A673 (cell line): Measurements from ENCODE around the gene IRF2. TPM values are rescaled to one million over a fixed set of nuclear protein-coding genes. Genes with fewer than 3 reads are reported as not detected.

Source experiments
- BruUV-seq: library from RNA; stranded (reverse); fragments of 400-500 nt; replicated peaks from 2 replicates; lab custom pipeline; 2021; lab: Mats Ljungman, UMichigan
- CTCF ChIA-PET: fragments of 300-600 bp; sonication (Branson Sonifier 250); formaldehyde crosslinking; loops from one replicate; lab custom pipeline; 2022; ENCODE audit warnings: antibody characterized with exemption; lab: Charles Lee
- POLR2A ChIA-PET: fragments of 300-600 bp; sonication (Branson Sonifier 250); formaldehyde crosslinking; loops from one replicate; lab custom pipeline; 2022; ENCODE audit warnings: antibody characterized with exemption; ENCODE audit not compliant: low non-redundant PET; lab: Charles Lee
- DNase-seq: peaks from one replicate; pipeline ENCODE4 v3.0.0-alpha.2; 2015; ENCODE audit warnings: low spot score
- H3K27ac ChIP-seq: fragments of 200-600 bp; sonication (generic); 2 replicates; pipeline ENCODE4 v1.5.1; 2016; ENCODE audit warnings: mixed run types, low read depth, mild to moderate bottlenecking, mixed read lengths, antibody characterized with exemption, low read length; ENCODE audit not compliant: poor library complexity, severe bottlenecking
- H3K27me3 ChIP-seq: fragments of 200-600 bp; sonication (generic); replicated peaks from 2 replicates; pipeline ENCODE4 v1.6.1; 2017; ENCODE audit warnings: mixed run types, low read depth, mild to moderate bottlenecking, mixed read lengths, antibody characterized with exemption, low read length; ENCODE audit not compliant: insufficient read depth, poor library complexity
- H3K36me3 ChIP-seq: fragments of 200-600 bp; sonication (generic); 2 replicates; pipeline ENCODE4 v1.6.1; 2016; ENCODE audit warnings: mixed run types, mild to moderate bottlenecking, mixed read lengths, antibody characterized with exemption, low read length; ENCODE audit not compliant: insufficient read depth, poor library complexity, severe bottlenecking
- H3K4me1 ChIP-seq: fragments of 200-600 bp; sonication (generic); 2 replicates; pipeline ENCODE4 v1.6.1; 2017; ENCODE audit warnings: mixed run types, mild to moderate bottlenecking, mixed read lengths, antibody characterized with exemption, low read length; ENCODE audit not compliant: insufficient read depth, poor library complexity, severe bottlenecking
- H3K4me3 ChIP-seq: fragments of 200-600 bp; sonication (generic); 2 replicates; pipeline ENCODE4 v1.5.1; 2016; ENCODE audit warnings: low read depth, mixed run types, mild to moderate bottlenecking, mixed read lengths, low read length; ENCODE audit not compliant: poor library complexity, severe bottlenecking
- H3K9me3 ChIP-seq: fragments of 200-600 bp; sonication (generic); 2 replicates; pipeline ENCODE4 v1.6.1; 2016; ENCODE audit warnings: mixed run types, low read depth, mild to moderate bottlenecking, mixed read lengths, antibody characterized with exemption, low read length; ENCODE audit not compliant: poor library complexity, severe bottlenecking
- EZH2 ChIP-seq: fragments of 200-600 bp; sonication (generic); IDR thresholded peaks from 2 replicates; pipeline ENCODE4 v1.6.1; 2017; ENCODE audit warnings: borderline replicate concordance, low read depth, mild to moderate bottlenecking, mixed read lengths, antibody characterized with exemption, low read length; ENCODE audit not compliant: poor library complexity, severe bottlenecking
- intact Hi-C: fragments of 100-400 bp; cut with micrococcal nuclease; formaldehyde crosslinking; loops from one replicate; pipeline ENCODE4 v1.10.0; 2022; ENCODE audit not compliant: unreplicated experiment
- total RNA-seq: library from RNA; stranded (reverse); gene quantifications from 2 replicates; pipeline ENCODE4 v1.2.3, GENCODE V29; 2021
- TF ChIP-seq, protein P1 (sequence below): fragments of 300-800, 200-600 bp; sonication (generic); conservative IDR thresholded peaks from 2 replicates; pipeline ENCODE4 v1.5.1; 2017; ENCODE audit warnings: low read depth, mild to moderate bottlenecking, antibody characterized with exemption, low read length, moderate library complexity, mixed read lengths

The IRF2 gene
- total RNA-seq, 1 experiment from 2014 or later, result 28.2 TPM

GRCh38 chr4:184351560-184352451, 122.5 kb downstream of the IRF2 start:
- ChIA-PET CTCF (no interaction called here), POLR2A (interaction anchor here (0.7 kb wide), 1 partner anchor 27 kb away, joined by 3 read pairs; no protein-coding TSS in a partner anchor)
- H3K4me1 ChIP-seq, result peaks cover 49% of the 10 kb centered on the region
- no peaks in the 10 kb centered on the region for H3K27me3 ChIP-seq
- DNase-seq, result no peak
- no peak for TF ChIP-seq EZH2
- TF ChIP-seq, protein P1, sequence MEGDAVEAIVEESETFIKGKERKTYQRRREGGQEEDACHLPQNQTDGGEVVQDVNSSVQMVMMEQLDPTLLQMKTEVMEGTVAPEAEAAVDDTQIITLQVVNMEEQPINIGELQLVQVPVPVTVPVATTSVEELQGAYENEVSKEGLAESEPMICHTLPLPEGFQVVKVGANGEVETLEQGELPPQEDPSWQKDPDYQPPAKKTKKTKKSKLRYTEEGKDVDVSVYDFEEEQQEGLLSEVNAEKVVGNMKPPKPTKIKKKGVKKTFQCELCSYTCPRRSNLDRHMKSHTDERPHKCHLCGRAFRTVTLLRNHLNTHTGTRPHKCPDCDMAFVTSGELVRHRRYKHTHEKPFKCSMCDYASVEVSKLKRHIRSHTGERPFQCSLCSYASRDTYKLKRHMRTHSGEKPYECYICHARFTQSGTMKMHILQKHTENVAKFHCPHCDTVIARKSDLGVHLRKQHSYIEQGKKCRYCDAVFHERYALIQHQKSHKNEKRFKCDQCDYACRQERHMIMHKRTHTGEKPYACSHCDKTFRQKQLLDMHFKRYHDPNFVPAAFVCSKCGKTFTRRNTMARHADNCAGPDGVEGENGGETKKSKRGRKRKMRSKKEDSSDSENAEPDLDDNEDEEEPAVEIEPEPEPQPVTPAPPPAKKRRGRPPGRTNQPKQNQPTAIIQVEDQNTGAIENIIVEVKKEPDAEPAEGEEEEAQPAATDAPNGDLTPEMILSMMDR, result no peak
- intact Hi-C loops, result no loop called here
- no peaks in the 10 kb centered on the region for H3K9me3 ChIP-seq
- no peak overlapping the region for H3K4me3 ChIP-seq
- no TSS peak for BruUV-seq
- no peak overlapping the region for H3K27ac ChIP-seq
- H3K36me3 ChIP-seq, result no peaks in the 10 kb centered on the region

GRCh38 chr4:184350964-184351363, 123.4 kb downstream of the IRF2 start:
- intact Hi-C loops, result no loop called here
- ChIA-PET CTCF (no interaction called here), POLR2A (no interaction called here)
- Histone ChIP-seq H3K4me3 (no peak overlapping the region), H3K4me1 (peaks cover 46% of the 10 kb centered on the region), H3K36me3 (no peaks in the 10 kb centered on the region), H3K9me3 (no peaks in the 10 kb centered on the region), H3K27me3 (no peaks in the 10 kb centered on the region), H3K27ac (no peak overlapping the region)
- BruUV-seq, result no TSS peak
- no peak for DNase-seq
- TF ChIP-seq, protein P1, result no peak
- no peak for TF ChIP-seq EZH2

GRCh38 chr4:184350213-184350817, 124.0 kb downstream of the IRF2 start:
- POLR2A ChIA-PET, result no interaction called here
- no peak for TF ChIP-seq EZH2
- TF ChIP-seq, protein P1, result no peak
- H3K4me1 ChIP-seq, result peaks cover 39% of the 10 kb centered on the region
- H3K36me3 ChIP-seq, result no peaks in the 10 kb centered on the region
- H3K27me3 ChIP-seq, result no peaks in the 10 kb centered on the region
- CTCF ChIA-PET, result no interaction called here
- H3K4me3 ChIP-seq, result no peak overlapping the region
- no peak overlapping the region for H3K27ac ChIP-seq
- no TSS peak for BruUV-seq
- H3K9me3 ChIP-seq, result no peaks in the 10 kb centered on the region
- intact Hi-C loops, result no loop called here
- no peak for DNase-seq
